Measurements from ENCODE around the gene DPP10.

DNA sequence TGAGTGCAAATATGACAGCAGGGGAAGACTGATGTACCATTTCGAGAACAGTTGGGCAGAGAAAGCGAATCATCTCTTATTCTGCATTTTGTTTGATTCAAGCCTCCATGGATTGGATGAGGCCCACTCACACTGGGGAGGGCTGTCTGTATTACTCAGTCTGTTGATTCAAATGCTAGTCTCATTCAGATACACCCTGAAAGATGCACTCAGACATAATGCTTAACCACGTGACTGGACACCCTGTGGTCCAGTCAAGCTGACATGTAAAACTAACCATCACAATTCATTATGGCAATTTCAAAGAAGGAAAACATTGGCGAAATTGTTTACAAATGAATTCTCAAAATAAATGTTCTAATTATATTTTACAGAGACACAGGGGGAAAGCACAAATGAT is 1210.2 kb downstream of the DPP10 start:
- TF ChIP-seq POLR2A (IDR thresholded peaks at IDR 0.05; ENCODE audit: insufficient read depth in 1 of 2, low read depth in 2 of 2, low read length in 2 of 2): no peak
- TF ChIP-seq NPAS2 (CRISPR knock-in tag; IDR thresholded peaks at IDR 0.05; ENCODE audit: borderline replicate concordance): no peak

Measured in HepG2 (cell line).